K562 (cell line): ENCODE measurements around the gene LRP4. TPM values are rescaled to one million over a fixed set of nuclear protein-coding genes. Genes with fewer than 3 reads are reported as not detected.

Source experiments
- ATF2 ChIP-seq: sonication (generic); formaldehyde crosslinking; IDR thresholded peaks from 2 replicates; pipeline ENCODE4 v1.8.1; 2022; ENCODE audit warnings: missing genetic modification reagents
- BMI1 ChIP-seq: fragments of 150-350 bp; IDR thresholded peaks from 2 replicates; pipeline ENCODE4 v1.6.1; 2014; ENCODE audit warnings: low read length
- CREB3 ChIP-seq: fragments of 450-650 bp; conservative IDR thresholded peaks from 2 replicates; pipeline ENCODE4 v1.6.1; 2016; ENCODE audit warnings: missing genetic modification characterization, low read depth, mild to moderate bottlenecking, missing compliant biosample characterization, moderate library complexity
- DNMT1 ChIP-seq: fragments of 450-650 bp; IDR thresholded peaks from 2 replicates; pipeline ENCODE4 v1.6.1; 2016; ENCODE audit warnings: antibody characterized with exemption, mild to moderate bottlenecking
- E2F1 ChIP-seq: sonication (generic); formaldehyde crosslinking; IDR thresholded peaks from 2 replicates; pipeline ENCODE4 v1.8.1; 2023; ENCODE audit warnings: mild to moderate bottlenecking, missing genetic modification reagents, moderate library complexity
- ETV5 ChIP-seq: sonication (generic); formaldehyde crosslinking; IDR thresholded peaks from 2 replicates; pipeline ENCODE4 v1.4.0; 2020; ENCODE audit warnings: low read depth, mild to moderate bottlenecking, missing genetic modification reagents
- GTF2F1 ChIP-seq: IDR thresholded peaks from 2 replicates; pipeline ENCODE4 v1.6.1; 2011; ENCODE audit warnings: low read depth, low read length, improper control_type of control experiment
- HNRNPK ChIP-seq: fragments of 200-400 bp; formaldehyde crosslinking; IDR thresholded peaks from one replicate; pipeline ENCODE4 v1.6.1; 2018; ENCODE audit warnings: mild to moderate bottlenecking, low read depth, low read length; ENCODE audit not compliant: poor library complexity, severe bottlenecking
- LCOR ChIP-seq: sonication (generic); formaldehyde crosslinking; IDR thresholded peaks from 2 replicates; pipeline ENCODE4 v1.8.0; 2022; ENCODE audit warnings: mild to moderate bottlenecking, missing genetic modification reagents
- POLR3G ChIP-seq: IDR thresholded peaks from 2 replicates; pipeline ENCODE4 v1.6.1; 2011; ENCODE audit not compliant: insufficient read length, insufficient replicate concordance; ENCODE audit errors: extremely low read depth
- RFX5 ChIP-seq: IDR thresholded peaks from 2 replicates; pipeline ENCODE4 v1.6.1; 2011; ENCODE audit warnings: low read depth, mild to moderate bottlenecking, improper control_type of control experiment, low read length
- RHOXF2B ChIP-seq: fragments of 250-450 bp; sonication (Bioruptor Pico); conservative IDR thresholded peaks from 2 replicates; pipeline ENCODE4 v1.5.1; 2021
- SRSF9 ChIP-seq: fragments of 200-400 bp; formaldehyde crosslinking; IDR thresholded peaks from 2 replicates; pipeline ENCODE4 v1.6.1; 2017; ENCODE audit warnings: low read depth, low read length, borderline replicate concordance
- TAF9B ChIP-seq: fragments of 450-650 bp; IDR thresholded peaks from 2 replicates; pipeline ENCODE4 v1.6.1; 2018; ENCODE audit warnings: mild to moderate bottlenecking; ENCODE audit not compliant: partially characterized antibody
- TARDBP ChIP-seq: fragments of 450-650 bp; IDR thresholded peaks from 2 replicates; pipeline ENCODE4 v1.6.1; 2016
- THRB ChIP-seq: fragments of 450-650 bp; formaldehyde crosslinking; conservative IDR thresholded peaks from 2 replicates; pipeline ENCODE4 v1.4.0; 2022; ENCODE audit warnings: mild to moderate bottlenecking, missing genetic modification characterization
- TRIM24 ChIP-seq, 2 experiments: fragments of 450-650 bp; IDR thresholded peaks; 2 replicates each; pipeline ENCODE4 v1.6.1; 2016
- ZNF124 ChIP-seq: sonication (generic); formaldehyde crosslinking; IDR thresholded peaks from 2 replicates; pipeline ENCODE4 v1.8.1; 2022; ENCODE audit warnings: missing genetic modification reagents
- ZNF316 ChIP-seq: fragments of 450-650 bp; IDR thresholded peaks from 2 replicates; pipeline ENCODE4 v1.6.1; 2016
- ZNF644 ChIP-seq: fragments of 200-800 bp; sonication (Bioruptor generic); IDR thresholded peaks from 2 replicates; pipeline ENCODE4 v1.6.1; 2016; ENCODE audit warnings: low read depth, missing genetic modification characterization, missing compliant biosample characterization
- ZNF764 ChIP-seq: fragments of 250-450 bp; sonication (Bioruptor Pico); IDR thresholded peaks from 2 replicates; pipeline ENCODE4 v1.4.0; 2020; ENCODE audit warnings: low read depth, mild to moderate bottlenecking, moderate library complexity
- polyA plus RNA-seq, 8 experiments: library from polyadenylated mRNA; depleted of rRNA in 4 of 8; stranded (reverse) in 5 of 8; unstranded in 3 of 8; fragments of >200 nt; fragmentation: Nextera tagmentation in 2 of 8; fragmentation: Illumina TruSeq in 1 of 8; extraction: Ambion mirVana in 2 of 8; extraction: Trizol in 1 of 8; gene quantifications; 2 replicates each; pipeline versions ENCODE4 v1.2.1 to v1.2.3, GENCODE V29; 2011 to 2014; ENCODE audit warnings: inconsistent platforms in 1 of 8, missing spikeins in 1 of 8
- total RNA-seq, 7 experiments: library from RNA; depleted of rRNA in 6 of 7; stranded (reverse); fragments of >200 nt in 6 of 7; fragmentation: Illumina TruSeq in 2 of 7; extraction: Trizol in 2 of 7; gene quantifications; 2 replicates each; pipeline versions ENCODE4 v1.2.1 to v1.2.3, GENCODE V29; 2011 to 2021; ENCODE audit warnings: low replicate concordance in 1 of 7
- TF ChIP-seq, protein P1 (sequence below): fragments of 250-450 bp; sonication (Bioruptor Pico); IDR thresholded peaks from 2 replicates; pipeline ENCODE4 v1.4.0; 2020; ENCODE audit warnings: mild to moderate bottlenecking, moderate library complexity

The LRP4 gene
- total and polyA plus RNA-seq, 9 of the 15 experiments (the other 6 are each of a cell fraction or from before 2014, with no cell fraction given) = 0.04 to 0.54 (median 0.10) TPM

DNA sequence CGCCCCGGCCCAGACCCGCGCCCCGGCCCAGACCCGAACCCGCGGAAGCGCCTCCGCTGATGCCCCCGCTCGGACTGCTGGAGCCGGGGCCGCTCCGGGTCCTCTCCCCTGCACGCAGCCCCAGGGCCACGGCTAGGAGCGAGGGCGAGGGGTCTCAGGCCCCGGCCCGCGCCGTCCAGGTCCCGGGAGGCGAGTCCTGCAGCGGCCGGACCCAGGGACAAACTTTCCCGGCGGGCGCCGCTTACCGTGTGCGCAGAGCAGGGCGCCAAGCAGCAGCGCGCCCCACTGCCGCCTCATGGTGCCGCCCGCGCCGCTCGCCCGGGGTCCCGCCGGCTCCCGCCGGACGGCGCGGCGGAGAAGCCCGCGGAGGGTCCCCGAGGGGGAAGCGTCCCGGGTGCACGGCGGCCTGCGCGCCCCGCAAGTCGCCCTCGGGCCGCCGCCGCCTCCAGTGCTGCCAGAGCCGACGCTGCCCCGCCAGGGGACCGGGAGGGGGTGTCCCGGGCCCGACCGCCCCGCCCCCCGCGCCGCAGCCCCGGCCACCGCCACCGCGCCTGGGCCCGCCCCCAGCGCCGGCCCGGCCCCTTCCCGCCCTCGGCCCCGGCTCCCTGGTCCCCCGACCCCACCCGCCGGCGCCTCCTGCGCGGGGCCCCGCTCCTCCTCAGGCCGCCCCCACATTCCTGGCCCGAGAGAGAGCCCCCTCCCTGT lies at the start of gene LRP4 (continued):
- TF ChIP-seq CREB3 (tag) (no peak), RFX5 (no peak), POLR3G (no peak), LCOR (CRISPR knock-in tag) (no peak), BMI1 (no peak), RHOXF2B (no peak), GTF2F1 (no peak), SRSF9 (no peak), TAF9B (no peak), TARDBP (no peak), E2F1 (CRISPR knock-in tag) (no peak), DNMT1 (no peak), HNRNPK (no peak), THRB (no peak), ZNF124 (CRISPR knock-in tag) (no peak), ZNF316 (no peak), TRIM24 (IDR thresholded peaks at IDR 0.05) (no peak), ZNF644 (no peak), ATF2 (CRISPR knock-in tag) (no peak), ZNF764 (CRISPR knock-in tag) (no peak), ETV5 (no peak)
- TF ChIP-seq, protein P1, sequence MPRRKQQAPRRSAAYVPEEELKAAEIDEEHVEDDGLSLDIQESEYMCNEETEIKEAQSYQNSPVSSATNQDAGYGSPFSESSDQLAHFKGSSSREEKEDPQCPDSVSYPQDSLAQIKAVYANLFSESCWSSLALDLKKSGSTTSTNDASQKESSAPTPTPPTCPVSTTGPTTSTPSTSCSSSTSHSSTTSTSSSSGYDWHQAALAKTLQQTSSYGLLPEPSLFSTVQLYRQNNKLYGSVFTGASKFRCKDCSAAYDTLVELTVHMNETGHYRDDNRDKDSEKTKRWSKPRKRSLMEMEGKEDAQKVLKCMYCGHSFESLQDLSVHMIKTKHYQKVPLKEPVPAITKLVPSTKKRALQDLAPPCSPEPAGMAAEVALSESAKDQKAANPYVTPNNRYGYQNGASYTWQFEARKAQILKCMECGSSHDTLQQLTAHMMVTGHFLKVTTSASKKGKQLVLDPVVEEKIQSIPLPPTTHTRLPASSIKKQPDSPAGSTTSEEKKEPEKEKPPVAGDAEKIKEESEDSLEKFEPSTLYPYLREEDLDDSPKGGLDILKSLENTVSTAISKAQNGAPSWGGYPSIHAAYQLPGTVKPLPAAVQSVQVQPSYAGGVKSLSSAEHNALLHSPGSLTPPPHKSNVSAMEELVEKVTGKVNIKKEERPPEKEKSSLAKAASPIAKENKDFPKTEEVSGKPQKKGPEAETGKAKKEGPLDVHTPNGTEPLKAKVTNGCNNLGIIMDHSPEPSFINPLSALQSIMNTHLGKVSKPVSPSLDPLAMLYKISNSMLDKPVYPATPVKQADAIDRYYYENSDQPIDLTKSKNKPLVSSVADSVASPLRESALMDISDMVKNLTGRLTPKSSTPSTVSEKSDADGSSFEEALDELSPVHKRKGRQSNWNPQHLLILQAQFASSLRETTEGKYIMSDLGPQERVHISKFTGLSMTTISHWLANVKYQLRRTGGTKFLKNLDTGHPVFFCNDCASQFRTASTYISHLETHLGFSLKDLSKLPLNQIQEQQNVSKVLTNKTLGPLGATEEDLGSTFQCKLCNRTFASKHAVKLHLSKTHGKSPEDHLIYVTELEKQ (CRISPR knock-in tag) = no peak
